Activated CD4-positive, CD25-positive, alpha-beta regulatory T cell treated with anti-CD3 and anti-CD28 coated beads, Interleukin-2, amount 50 U/mL, for 72 hours (primary cell): ENCODE measurements around the gene LAMB2.
A peak's percentile ranks its signal among the peaks of the same experiment; 100 is the strongest.

ENCODE experiments used
- DNase-seq: peaks from one replicate; pipeline ENCODE4 v3.0.0; 2021

Gene LAMB2

GRCh38 chr3:49132437-49133225, at the start of gene LAMB2:
Gene LAMB2 (minus strand): TSS chr3:49133050. CDS start chr3:49132867, 183 bp downstream.
- no peak for DNase-seq

- DNase-seq, result no peak
These were observed 48.5 kb upstream of the LAMB2 start for GRCh38 chr3:49181351-49181750.

GRCh38 chr3:49180116-49180515, 47.3 kb upstream of the LAMB2 start:
- no peak for DNase-seq

GRCh38 chr3:49177073-49177472, 44.2 kb upstream of the LAMB2 start:
- DNase-seq, result no peak

DNA sequence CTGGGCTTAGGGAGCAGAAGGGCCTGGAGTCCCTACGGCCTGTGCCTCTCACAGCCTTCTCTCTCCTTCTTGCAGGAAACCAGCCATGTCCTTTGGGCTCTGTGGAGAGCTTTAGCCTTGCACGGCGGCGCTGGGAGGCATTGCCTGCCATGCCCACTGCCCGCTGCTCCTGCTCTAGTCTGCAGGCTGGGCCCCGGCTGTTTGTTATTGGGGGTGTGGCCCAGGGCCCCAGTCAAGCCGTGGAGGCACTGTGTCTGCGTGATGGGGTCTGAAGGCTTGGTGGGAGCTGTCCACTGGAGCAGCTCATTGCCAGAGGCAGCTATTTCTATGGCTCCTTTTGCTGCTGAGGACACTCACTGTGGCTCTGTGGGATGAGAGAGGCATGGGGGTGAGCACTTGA, 42.7 kb upstream of the LAMB2 start:
- DNase-seq, result no peak

GRCh38 chr3:49174397-49174985, 41.6 kb upstream of the LAMB2 start:
- DNase-seq, result no peak

GRCh38 chr3:49173792-49174170, 40.9 kb upstream of the LAMB2 start:
- no peak for DNase-seq

DNA sequence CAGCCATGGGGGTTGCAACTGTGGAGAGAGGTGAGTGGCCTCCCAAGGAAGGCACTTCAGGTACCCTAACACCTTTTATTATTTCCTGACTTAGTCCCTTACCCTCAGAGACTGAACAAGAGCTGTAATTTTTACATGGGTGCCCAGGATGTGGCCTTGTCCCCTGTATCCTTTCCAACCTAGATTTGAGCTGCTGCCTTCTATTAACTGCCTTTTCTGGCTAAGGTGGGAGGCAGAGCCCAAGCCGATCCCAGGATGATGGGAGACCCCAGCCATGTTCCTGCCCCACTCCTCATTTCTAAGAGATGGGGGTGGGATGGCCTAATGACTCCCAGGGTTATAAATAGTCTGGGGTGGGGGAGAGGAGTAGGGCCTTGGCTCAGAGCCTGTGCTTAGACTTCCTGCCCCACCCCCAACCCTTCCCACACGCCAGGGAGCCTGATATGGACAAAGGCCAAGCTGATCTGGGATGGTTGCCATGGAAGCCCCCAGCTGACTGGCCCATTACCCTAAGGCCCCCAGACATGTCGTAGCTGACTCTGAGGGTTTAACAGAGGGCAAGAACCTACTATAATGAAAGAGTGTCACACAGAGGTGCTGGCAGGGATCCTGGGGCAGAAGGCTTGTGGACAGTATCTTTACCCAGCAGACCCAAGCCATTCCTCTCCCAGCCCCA, 40.4 kb upstream of the LAMB2 start:
- no peak for DNase-seq

DNA sequence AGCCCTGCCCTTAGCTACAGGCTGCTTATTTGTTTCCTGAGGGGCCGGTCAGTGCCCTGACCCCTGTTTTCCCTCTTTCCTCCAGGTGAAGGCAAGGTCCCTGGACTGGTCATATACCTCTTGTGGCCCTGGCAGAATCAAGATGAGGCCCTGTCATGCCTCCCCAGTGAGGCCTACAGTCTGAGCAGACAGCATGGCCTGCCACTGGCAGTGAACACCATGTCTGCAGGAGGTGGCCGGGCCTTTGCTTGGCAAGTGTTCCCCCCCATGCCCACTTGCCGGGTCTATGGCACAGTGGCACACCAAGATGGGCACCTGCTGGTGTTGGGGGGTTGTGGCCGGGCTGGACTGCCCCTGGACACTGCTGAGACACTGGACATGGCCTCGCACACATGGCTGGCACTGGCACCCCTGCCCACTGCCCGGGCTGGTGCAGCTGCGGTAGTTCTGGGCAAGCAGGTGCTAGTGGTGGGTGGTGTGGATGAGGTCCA, 39.7 kb upstream of the LAMB2 start:
- no peak for DNase-seq

- no peak for DNase-seq
These were observed 39.1 kb upstream of the LAMB2 start for GRCh38 chr3:49171775-49172500.

GRCh38 chr3:49171119-49171774, 38.4 kb upstream of the LAMB2 start, which contains the start of gene KLHDC8B:
Gene KLHDC8B (plus strand): TSS chr3:49171598. CDS start chr3:49172770, 1,172 bp downstream.
- peak; percentile 89 for DNase-seq

- no peak for DNase-seq
These were observed 37.9 kb upstream of the LAMB2 start for GRCh38 chr3:49170744-49171118.

DNA sequence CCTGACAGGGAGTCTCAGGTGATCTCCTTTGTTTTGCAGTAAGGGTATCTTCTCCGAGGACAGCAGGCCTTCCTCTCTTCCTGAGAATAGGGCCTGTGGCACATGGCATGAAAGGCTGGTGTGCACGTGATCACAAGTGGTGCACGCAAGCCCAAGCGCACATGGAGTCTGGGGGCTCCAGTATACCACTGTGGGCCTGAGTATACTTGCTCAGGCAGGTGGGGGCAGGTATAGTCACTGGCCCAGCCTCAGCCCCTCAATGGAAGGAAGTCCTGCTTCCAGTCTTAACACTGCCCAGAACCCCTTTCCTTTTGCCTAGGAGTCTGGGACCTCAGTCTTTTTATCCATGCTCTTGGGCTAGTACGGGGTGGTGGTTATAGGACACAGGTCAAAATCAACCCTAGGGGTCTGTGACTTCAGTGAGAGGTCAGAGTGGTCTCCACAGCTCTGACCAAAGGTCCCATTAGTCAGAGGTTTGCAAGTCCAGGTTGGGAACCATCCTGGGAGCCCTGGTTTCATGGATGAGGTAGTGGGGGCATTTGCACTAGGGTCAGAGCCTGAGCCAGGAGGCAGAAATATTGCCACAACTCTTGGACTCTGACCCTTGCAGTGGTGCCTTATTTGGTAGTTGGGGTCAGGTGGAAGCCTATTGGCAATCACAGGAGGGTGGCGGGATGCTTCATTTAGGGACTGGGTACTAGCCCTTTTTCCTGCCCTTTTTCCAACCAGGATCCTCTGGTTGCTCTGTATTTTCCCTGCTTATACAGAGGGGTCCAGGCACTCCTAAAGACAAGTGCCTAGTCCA, 34.1 kb upstream of the LAMB2 start:
- no peak for DNase-seq

DNA sequence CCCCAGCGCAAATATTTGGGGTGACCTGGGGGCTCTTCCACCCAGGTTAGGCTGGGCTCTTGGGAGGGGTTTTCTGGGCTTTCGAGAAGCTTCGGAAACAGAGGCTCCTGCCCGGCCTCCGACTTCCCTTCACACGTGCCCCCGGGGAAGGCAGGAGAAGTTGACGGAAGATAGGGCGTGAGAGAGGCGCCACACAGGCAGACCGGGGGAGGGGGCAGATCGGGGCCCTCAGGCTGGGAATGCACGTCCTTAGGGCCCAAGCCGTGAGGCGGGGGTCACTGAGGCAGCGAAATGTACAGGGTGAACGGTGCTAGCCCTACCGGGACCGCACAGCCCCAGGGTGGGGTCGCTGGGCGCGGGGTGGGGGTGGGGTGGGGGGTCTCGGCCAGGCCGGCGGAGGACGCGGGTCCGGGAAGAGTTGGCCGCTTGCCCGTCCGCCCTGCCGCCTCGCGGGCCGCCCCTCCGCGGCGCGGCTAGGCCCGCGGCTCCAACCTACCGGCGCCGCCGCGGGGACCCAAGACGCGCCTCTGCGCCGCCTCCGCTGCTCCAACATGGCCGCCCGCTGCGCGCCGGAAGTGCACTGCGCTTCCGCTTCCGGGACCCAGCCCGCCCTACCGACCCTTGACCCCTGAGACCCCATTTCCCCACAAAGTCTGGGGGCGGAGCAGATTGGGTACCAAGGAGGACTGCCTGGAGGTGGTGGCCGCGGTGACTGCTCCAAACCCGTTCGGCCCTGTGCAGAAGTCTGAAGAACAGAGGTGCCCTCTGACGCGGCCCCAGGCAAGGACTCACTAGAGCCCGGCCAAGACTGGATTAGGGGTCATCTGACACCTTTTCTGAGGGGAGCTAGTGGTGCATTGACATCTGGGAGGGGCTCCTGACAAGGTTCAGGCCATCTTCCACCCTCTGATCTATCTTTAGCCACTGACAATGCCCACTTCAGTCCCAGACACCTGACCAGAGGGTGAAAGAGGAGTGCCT, 33.2 kb upstream of the LAMB2 start, which contains the start of gene CCDC71:
TSS of gene CCDC71 (minus strand) at position 561 of the 981 bp plus-strand sequence. CDS start 2,123 bp downstream, outside the sequence.
- peak; percentile 84 for DNase-seq

DNA sequence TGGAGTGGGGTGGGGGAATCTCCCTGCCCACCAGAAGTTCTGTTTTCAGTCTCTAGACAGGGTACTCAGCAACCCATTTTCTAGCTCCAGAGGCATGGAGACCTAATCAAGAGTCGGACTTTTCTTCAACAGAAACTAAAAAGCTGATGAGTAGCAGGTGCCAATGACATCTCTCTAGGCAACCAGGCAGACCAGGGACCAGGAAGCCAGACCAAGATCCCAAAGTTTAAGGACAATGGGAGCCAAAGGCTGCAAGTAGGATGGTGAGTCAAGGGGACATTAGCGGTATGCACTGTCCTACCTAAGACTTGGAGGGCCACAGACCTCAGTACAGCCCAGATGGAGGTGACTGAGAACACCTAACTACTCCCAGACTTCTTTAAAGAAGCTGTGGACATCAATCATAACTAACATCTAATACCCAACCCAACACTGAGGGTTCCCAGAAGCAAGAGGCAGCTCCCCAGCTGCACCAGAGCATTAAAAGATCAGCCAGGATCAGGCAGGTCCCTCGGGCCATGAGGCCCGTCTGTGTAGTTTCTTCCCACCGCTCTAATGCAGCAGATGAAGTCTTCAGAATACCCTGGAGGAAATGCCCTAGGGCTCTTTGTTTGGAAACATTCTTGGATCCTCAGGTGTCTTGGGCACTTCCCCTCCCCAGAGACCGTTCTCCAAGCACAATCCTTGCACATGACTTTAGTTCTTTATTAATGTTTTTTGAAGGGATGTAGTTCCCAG, 32.3 kb upstream of the LAMB2 start:
- no peak for DNase-seq

GRCh38 chr3:49163609-49164008, 30.8 kb upstream of the LAMB2 start:
- no peak for DNase-seq

GRCh38 chr3:49162751-49163419, 30.0 kb upstream of the LAMB2 start:
- no peak for DNase-seq

DNA sequence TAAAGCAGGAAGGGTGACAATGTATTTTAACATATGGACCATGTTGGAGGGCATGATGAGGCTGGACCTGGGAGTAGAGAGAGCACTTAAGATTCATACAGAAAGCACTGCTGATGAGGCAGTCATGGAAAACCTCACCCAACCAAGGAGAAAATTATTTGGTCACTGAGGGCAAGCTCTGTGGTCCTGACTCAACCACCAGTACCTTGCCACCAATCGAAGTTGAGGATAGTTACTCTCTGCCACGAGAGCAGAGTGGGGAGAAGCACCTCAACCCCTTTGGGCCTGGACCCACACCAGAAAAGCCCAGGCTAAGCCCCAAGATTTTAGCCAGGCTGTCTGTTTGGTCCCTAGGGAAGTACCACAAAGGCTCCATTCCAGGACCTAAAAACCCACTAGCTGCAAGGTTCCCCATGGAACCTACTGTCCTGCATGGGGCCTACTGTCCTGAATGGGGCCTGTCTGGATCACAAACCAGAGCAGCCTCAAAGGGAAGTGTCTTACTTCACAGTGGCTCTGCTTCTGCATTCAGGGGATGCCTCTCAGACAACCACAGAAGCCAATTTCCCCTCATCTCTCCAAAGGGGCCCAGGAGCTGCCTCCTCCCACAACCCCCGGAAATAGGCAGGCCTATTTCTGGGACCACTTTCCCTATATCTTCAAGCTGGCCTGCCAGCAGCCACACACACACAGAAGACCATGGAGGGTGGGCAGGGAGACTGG, 29.1 kb upstream of the LAMB2 start:
- DNase-seq, result no peak
